ENCODE data around the gene ITGB8.

DNA sequence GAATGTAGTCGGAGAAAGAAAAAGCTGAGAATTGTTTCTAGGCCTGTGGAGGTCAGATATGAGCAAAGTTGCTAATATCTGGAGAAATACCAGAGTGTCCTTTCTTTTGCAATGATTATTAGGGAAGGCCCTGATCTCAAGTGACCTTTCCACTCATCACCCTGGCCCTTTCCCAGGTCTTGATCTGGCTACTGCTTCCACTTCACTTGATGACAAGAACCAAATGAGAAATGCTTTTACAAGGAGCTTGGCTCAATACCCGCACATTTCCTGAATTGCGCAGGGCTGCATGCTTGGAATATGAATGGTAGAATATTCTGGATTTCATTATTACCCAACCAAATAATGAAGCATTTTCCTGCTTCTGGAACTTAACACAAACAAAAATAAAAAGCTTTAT, 104.6 kb downstream of the ITGB8 start:
- TF ChIP-seq, protein P1, sequence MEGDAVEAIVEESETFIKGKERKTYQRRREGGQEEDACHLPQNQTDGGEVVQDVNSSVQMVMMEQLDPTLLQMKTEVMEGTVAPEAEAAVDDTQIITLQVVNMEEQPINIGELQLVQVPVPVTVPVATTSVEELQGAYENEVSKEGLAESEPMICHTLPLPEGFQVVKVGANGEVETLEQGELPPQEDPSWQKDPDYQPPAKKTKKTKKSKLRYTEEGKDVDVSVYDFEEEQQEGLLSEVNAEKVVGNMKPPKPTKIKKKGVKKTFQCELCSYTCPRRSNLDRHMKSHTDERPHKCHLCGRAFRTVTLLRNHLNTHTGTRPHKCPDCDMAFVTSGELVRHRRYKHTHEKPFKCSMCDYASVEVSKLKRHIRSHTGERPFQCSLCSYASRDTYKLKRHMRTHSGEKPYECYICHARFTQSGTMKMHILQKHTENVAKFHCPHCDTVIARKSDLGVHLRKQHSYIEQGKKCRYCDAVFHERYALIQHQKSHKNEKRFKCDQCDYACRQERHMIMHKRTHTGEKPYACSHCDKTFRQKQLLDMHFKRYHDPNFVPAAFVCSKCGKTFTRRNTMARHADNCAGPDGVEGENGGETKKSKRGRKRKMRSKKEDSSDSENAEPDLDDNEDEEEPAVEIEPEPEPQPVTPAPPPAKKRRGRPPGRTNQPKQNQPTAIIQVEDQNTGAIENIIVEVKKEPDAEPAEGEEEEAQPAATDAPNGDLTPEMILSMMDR (IDR thresholded peaks at IDR 0.05; ENCODE audit: insufficient read depth, low read length), result no peak
- TF ChIP-seq, protein P2, sequence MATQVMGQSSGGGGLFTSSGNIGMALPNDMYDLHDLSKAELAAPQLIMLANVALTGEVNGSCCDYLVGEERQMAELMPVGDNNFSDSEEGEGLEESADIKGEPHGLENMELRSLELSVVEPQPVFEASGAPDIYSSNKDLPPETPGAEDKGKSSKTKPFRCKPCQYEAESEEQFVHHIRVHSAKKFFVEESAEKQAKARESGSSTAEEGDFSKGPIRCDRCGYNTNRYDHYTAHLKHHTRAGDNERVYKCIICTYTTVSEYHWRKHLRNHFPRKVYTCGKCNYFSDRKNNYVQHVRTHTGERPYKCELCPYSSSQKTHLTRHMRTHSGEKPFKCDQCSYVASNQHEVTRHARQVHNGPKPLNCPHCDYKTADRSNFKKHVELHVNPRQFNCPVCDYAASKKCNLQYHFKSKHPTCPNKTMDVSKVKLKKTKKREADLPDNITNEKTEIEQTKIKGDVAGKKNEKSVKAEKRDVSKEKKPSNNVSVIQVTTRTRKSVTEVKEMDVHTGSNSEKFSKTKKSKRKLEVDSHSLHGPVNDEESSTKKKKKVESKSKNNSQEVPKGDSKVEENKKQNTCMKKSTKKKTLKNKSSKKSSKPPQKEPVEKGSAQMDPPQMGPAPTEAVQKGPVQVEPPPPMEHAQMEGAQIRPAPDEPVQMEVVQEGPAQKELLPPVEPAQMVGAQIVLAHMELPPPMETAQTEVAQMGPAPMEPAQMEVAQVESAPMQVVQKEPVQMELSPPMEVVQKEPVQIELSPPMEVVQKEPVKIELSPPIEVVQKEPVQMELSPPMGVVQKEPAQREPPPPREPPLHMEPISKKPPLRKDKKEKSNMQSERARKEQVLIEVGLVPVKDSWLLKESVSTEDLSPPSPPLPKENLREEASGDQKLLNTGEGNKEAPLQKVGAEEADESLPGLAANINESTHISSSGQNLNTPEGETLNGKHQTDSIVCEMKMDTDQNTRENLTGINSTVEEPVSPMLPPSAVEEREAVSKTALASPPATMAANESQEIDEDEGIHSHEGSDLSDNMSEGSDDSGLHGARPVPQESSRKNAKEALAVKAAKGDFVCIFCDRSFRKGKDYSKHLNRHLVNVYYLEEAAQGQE (IDR thresholded peaks at IDR 0.05; ENCODE audit: insufficient replicate concordance, low read depth), result no peak
